SK-N-SH (cell line): Measurements from ENCODE around the gene MYEOV. TPM values are rescaled to one million over a fixed set of nuclear protein-coding genes. Genes with fewer than 3 reads are reported as not detected.

ENCODE experiments used
- CTCF ChIA-PET: fragments of 300-600, 350-600 bp; formaldehyde crosslinking; extraction: SDS; loops from one replicate; lab custom pipeline; 2021; lab: Yijun Ruan, JAX
- POLR2A ChIA-PET: fragments of 350-600 bp; sonication (Branson Sonifier 250); formaldehyde crosslinking; extraction: SDS; loops from one replicate; lab custom pipeline; 2020; ENCODE audit warnings: antibody characterized with exemption, inconsistent platforms; lab: Yijun Ruan, JAX
- DNase-seq: peaks from one replicate; pipeline ENCODE4 v3.0.0; 2012
- H2AFZ ChIP-seq: fragments of 200-600 bp; sonication (generic); 2 replicates; pipeline ENCODE4 v1.8.1; 2016; ENCODE audit warnings: antibody characterized with exemption, mild to moderate bottlenecking, low read depth
- H3F3A ChIP-seq: fragments of 200-600 bp; sonication (generic); replicated peaks from 2 replicates; pipeline ENCODE3; 2016; ENCODE audit warnings: antibody characterized with exemption, mild to moderate bottlenecking; ENCODE audit not compliant: insufficient read depth
- H3K27ac ChIP-seq, 2 experiments: fragments of 200-500 bp in 1 of 2; fragments of 200-600 bp in 1 of 2; sonication (Bioruptor generic) in 1 of 2; sonication (generic), shearing (Covaris generic) in 1 of 2; 2 replicates each; pipeline versions ENCODE4 v1.5.1 to v1.6.1; 2014 to 2016; ENCODE audit warnings: low read depth in 2 of 2, inconsistent platforms in 1 of 2, low read length in 1 of 2, mild to moderate bottlenecking in 1 of 2, mixed read lengths in 1 of 2
- H3K27me3 ChIP-seq: fragments of 200-600 bp; sonication (generic), shearing (Covaris generic); 2 replicates; pipeline ENCODE4 v1.6.1; 2016; ENCODE audit warnings: mixed run types; ENCODE audit not compliant: insufficient read depth
- H3K36me3 ChIP-seq, 2 experiments: fragments of 200-500 bp in 1 of 2; fragments of 200-600 bp in 1 of 2; sonication (Bioruptor generic) in 1 of 2; sonication (generic) in 1 of 2; replicated peaks in 1 of 2; 2 replicates each; pipeline versions ENCODE3 to v1.5.1; 2014 to 2016; ENCODE audit warnings: low read length in 1 of 2, mild to moderate bottlenecking in 1 of 2; ENCODE audit not compliant: insufficient read depth in 2 of 2, control insufficient read depth in 1 of 2
- H3K4me1 ChIP-seq, 2 experiments: fragments of 200-500 bp in 1 of 2; fragments of 200-600 bp in 1 of 2; sonication (Bioruptor generic) in 1 of 2; sonication (generic), shearing (Covaris generic) in 1 of 2; 2 replicates each; pipeline versions ENCODE4 v1.5.1 to v1.6.1; 2014 to 2016; ENCODE audit warnings: low read depth in 1 of 2, low read length in 1 of 2, mixed run types in 1 of 2; ENCODE audit not compliant: insufficient read depth in 2 of 2, control insufficient read depth in 1 of 2
- H3K4me2 ChIP-seq: fragments of 200-600 bp; sonication (generic), shearing (Covaris generic); 2 replicates; pipeline ENCODE4 v1.6.1; 2017; ENCODE audit warnings: mixed run types
- H3K4me3 ChIP-seq, 2 experiments: fragments of 200-500 bp in 1 of 2; fragments of 200-600 bp in 1 of 2; sonication (Bioruptor generic) in 1 of 2; sonication (generic), shearing (Covaris generic) in 1 of 2; 2 replicates each; pipeline versions ENCODE4 v1.5.1 to v1.8.1; 2014 to 2016; ENCODE audit warnings: low read depth in 2 of 2, inconsistent platforms in 1 of 2, low read length in 1 of 2, mild to moderate bottlenecking in 1 of 2, mixed read lengths in 1 of 2, moderate library complexity in 1 of 2
- H3K79me2 ChIP-seq: fragments of 200-600 bp; sonication (generic); 2 replicates; pipeline ENCODE4 v1.8.1; 2017; ENCODE audit warnings: mild to moderate bottlenecking; ENCODE audit not compliant: insufficient read depth
- H3K9ac ChIP-seq: fragments of 200-600 bp; sonication (generic); 2 replicates; pipeline ENCODE4 v1.6.1; 2017; ENCODE audit warnings: mixed run types
- H3K9me2 ChIP-seq: fragments of 200-600 bp; sonication (generic); 2 replicates; pipeline ENCODE4 v1.6.1; 2017; ENCODE audit warnings: mixed run types
- H3K9me3 ChIP-seq: fragments of 200-600 bp; sonication (generic); 2 replicates; pipeline ENCODE4 v1.6.1; 2017; ENCODE audit warnings: mixed run types, mild to moderate bottlenecking, moderate library complexity
- H4K20me1 ChIP-seq: fragments of 200-600 bp; sonication (generic); 2 replicates; pipeline ENCODE4 v1.6.1; 2017; ENCODE audit warnings: mild to moderate bottlenecking, mixed run types; ENCODE audit not compliant: insufficient read depth
- CHD2 ChIP-seq: fragments of 150-350 bp; IDR thresholded peaks from 2 replicates; pipeline ENCODE4 v1.6.1; 2018; ENCODE audit warnings: low read length; ENCODE audit not compliant: partially characterized antibody
- ELF1 ChIP-seq: IDR thresholded peaks from 2 replicates; pipeline ENCODE4 v1.4.0; 2012
- FOXJ3 ChIP-seq: sonication (generic); formaldehyde crosslinking; IDR thresholded peaks from 2 replicates; pipeline ENCODE4 v1.5.1; 2020; ENCODE audit warnings: mild to moderate bottlenecking, missing genetic modification reagents
- GATA2 ChIP-seq: sonication (generic); formaldehyde crosslinking; IDR thresholded peaks from 2 replicates; pipeline ENCODE4 v1.5.0; 2020; ENCODE audit warnings: mild to moderate bottlenecking, missing genetic modification reagents
- MXI1 ChIP-seq: IDR thresholded peaks from 2 replicates; pipeline ENCODE4 v1.6.1; 2012; ENCODE audit warnings: mild to moderate bottlenecking, low read depth, low read length, improper control_type of control experiment
- NFIC ChIP-seq: IDR thresholded peaks from 2 replicates; pipeline ENCODE4 v1.4.0; 2012; ENCODE audit warnings: borderline replicate concordance
- POLR2AphosphoS5 ChIP-seq: IDR thresholded peaks from 2 replicates; pipeline ENCODE4 v1.6.1; 2012; ENCODE audit warnings: low read depth, low read length
- RCOR1 ChIP-seq: fragments of 150-350 bp; IDR thresholded peaks from 2 replicates; pipeline ENCODE4 v1.6.1; 2017; ENCODE audit warnings: antibody characterized with exemption, low read length
- RFX5 ChIP-seq: IDR thresholded peaks from 2 replicates; pipeline ENCODE4 v1.6.1; 2012; ENCODE audit warnings: mild to moderate bottlenecking, improper control_type of control experiment, low read length
- SIN3A ChIP-seq: IDR thresholded peaks from 2 replicates; pipeline ENCODE4 v1.6.1; 2012; ENCODE audit warnings: low read depth, mild to moderate bottlenecking, low read length, moderate library complexity, borderline replicate concordance
- SMC3 ChIP-seq: IDR thresholded peaks from 2 replicates; pipeline ENCODE4 v1.6.1; 2012; ENCODE audit warnings: low read depth, low read length, improper control_type of control experiment
- TAF1 ChIP-seq: IDR thresholded peaks from 2 replicates; pipeline ENCODE4 v1.6.1; 2012; ENCODE audit warnings: low read depth, mild to moderate bottlenecking, low read length, moderate library complexity, borderline replicate concordance
- TEAD4 ChIP-seq: IDR thresholded peaks from 2 replicates; pipeline ENCODE4 v1.4.0; 2012; ENCODE audit warnings: mild to moderate bottlenecking, borderline replicate concordance; ENCODE audit not compliant: insufficient read depth
- WGBS: methylation state at CpG from one replicate; pipeline ENCODE4 v1.1.6; 2017; ENCODE audit warnings: low lambda C conversion rate; 5-methylcytosine and 5-hydroxymethylcytosine counted together
- polyA plus RNA-seq, 3 experiments: library from polyadenylated mRNA; depleted of rRNA; stranded (reverse); fragments of >200 nt; gene quantifications; 2 replicates each; pipeline ENCODE4 v1.2.3, GENCODE V29; 2012
- TF ChIP-seq, protein P1 (sequence below): fragments of 200-600 bp; sonication (generic); IDR thresholded peaks from 2 replicates; pipeline ENCODE4 v1.6.1; 2017; ENCODE audit warnings: antibody characterized with exemption, mild to moderate bottlenecking, moderate library complexity
- TF ChIP-seq, protein P2 (sequence below): IDR thresholded peaks from 2 replicates; pipeline ENCODE4; 2012
- TF ChIP-seq, protein P3 (sequence below): IDR thresholded peaks from 2 replicates; pipeline ENCODE4 v1.4.0; 2012; ENCODE audit warnings: low read depth, borderline replicate concordance

Gene MYEOV
- polyA plus RNA-seq, 1 of the 3 experiments (the other 2 are of a cell fraction): 3.0 TPM

DNA sequence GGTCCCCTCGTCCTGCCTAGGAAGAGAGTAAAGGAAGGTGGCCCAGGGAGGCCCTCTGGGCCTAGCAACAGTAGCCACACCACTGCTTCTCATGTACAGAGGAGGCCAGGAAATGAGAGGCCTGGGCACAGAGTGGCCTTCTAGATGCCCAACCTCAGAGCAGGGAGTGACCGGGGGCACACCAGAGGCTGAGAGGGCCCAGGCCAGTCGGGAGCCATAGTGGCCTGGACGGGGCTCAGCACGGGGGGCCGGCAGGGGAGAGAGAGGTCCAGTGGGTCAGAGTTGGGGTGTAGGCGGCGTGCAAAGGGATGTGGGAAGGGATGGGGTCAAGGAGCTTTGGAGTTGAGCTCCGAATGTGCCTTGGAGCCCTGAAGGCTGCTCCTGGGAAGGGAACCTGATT, 25.0 kb upstream of the MYEOV start:
- H3K27me3 ChIP-seq: no peaks in the 10 kb centered on the region
- no peaks in the 10 kb centered on the region for H3K36me3 ChIP-seq
- H3K79me2 ChIP-seq: no peaks in the 10 kb centered on the region
- no peak overlapping the region for H3K27ac ChIP-seq
- ChIA-PET CTCF (no interaction called here), POLR2A (interaction anchor here (0.6 kb wide), 1 partner anchor 820 kb away, joined by 3 read pairs; no protein-coding TSS in a partner anchor)
- H3F3A ChIP-seq: no peaks in the 10 kb centered on the region
- no peaks in the 10 kb centered on the region for H3K9me3 ChIP-seq
- no peak for DNase-seq
- no peak overlapping the region for H3K4me3 ChIP-seq
- no peaks in the 10 kb centered on the region for H4K20me1 ChIP-seq
- no peak overlapping the region for H3K9ac ChIP-seq
- 84% methylated on average over 9 of the region's 9 CpGs for WGBS
- no peaks in the 10 kb centered on the region for H3K9me2 ChIP-seq
- no peak overlapping the region for H3K4me2 ChIP-seq
- peaks cover 0 to 4% of the 10 kb centered on the region in 2 experiments; a peak in 1 of 4 replicates for H3K4me1 ChIP-seq
- TF ChIP-seq, protein P1, sequence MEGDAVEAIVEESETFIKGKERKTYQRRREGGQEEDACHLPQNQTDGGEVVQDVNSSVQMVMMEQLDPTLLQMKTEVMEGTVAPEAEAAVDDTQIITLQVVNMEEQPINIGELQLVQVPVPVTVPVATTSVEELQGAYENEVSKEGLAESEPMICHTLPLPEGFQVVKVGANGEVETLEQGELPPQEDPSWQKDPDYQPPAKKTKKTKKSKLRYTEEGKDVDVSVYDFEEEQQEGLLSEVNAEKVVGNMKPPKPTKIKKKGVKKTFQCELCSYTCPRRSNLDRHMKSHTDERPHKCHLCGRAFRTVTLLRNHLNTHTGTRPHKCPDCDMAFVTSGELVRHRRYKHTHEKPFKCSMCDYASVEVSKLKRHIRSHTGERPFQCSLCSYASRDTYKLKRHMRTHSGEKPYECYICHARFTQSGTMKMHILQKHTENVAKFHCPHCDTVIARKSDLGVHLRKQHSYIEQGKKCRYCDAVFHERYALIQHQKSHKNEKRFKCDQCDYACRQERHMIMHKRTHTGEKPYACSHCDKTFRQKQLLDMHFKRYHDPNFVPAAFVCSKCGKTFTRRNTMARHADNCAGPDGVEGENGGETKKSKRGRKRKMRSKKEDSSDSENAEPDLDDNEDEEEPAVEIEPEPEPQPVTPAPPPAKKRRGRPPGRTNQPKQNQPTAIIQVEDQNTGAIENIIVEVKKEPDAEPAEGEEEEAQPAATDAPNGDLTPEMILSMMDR: no peak
- TF ChIP-seq MXI1: no peak
- TF ChIP-seq SIN3A: no peak
- no peak for TF ChIP-seq ELF1
- TF ChIP-seq, protein P2, sequence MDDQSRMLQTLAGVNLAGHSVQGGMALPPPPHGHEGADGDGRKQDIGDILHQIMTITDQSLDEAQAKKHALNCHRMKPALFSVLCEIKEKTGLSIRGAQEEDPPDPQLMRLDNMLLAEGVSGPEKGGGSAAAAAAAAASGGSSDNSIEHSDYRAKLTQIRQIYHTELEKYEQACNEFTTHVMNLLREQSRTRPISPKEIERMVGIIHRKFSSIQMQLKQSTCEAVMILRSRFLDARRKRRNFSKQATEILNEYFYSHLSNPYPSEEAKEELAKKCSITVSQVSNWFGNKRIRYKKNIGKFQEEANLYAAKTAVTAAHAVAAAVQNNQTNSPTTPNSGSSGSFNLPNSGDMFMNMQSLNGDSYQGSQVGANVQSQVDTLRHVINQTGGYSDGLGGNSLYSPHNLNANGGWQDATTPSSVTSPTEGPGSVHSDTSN: no peak
- no peak for TF ChIP-seq RFX5
- TF ChIP-seq TAF1: no peak
- TF ChIP-seq FOXJ3 (CRISPR knock-in tag): no peak
- TF ChIP-seq, protein P3, sequence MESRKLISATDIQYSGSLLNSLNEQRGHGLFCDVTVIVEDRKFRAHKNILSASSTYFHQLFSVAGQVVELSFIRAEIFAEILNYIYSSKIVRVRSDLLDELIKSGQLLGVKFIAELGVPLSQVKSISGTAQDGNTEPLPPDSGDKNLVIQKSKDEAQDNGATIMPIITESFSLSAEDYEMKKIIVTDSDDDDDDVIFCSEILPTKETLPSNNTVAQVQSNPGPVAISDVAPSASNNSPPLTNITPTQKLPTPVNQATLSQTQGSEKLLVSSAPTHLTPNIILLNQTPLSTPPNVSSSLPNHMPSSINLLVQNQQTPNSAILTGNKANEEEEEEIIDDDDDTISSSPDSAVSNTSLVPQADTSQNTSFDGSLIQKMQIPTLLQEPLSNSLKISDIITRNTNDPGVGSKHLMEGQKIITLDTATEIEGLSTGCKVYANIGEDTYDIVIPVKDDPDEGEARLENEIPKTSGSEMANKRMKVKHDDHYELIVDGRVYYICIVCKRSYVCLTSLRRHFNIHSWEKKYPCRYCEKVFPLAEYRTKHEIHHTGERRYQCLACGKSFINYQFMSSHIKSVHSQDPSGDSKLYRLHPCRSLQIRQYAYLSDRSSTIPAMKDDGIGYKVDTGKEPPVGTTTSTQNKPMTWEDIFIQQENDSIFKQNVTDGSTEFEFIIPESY: no peak
- TF ChIP-seq NFIC: no peak
- TF ChIP-seq GATA2 (CRISPR knock-in tag): no peak
- TF ChIP-seq RCOR1: no peak
- no peak for TF ChIP-seq TEAD4
- TF ChIP-seq CHD2: no peak
- TF ChIP-seq POLR2AphosphoS5: no peak
- no peak for TF ChIP-seq SMC3
- H2AFZ ChIP-seq: no peak overlapping the region
